B cell (primary cell): Measurements from ENCODE around the gene RBP3. TPM values are rescaled to one million over a fixed set of nuclear protein-coding genes. Genes with fewer than 3 reads are reported as not detected.

ENCODE experiments used
- ATAC-seq: fragments of 200-7000 bp; cut with Tn5 transposase; one replicate; pipeline ENCODE4 v1.10.0; 2021; ENCODE audit warnings: low read depth, mild to moderate bottlenecking, moderate number of reproducible peaks, moderate library complexity
- CTCF ChIA-PET: fragments of 350-600 bp; sonication (Branson Sonifier 250); formaldehyde crosslinking; loops from one replicate; lab custom pipeline; 2021; ENCODE audit warnings: antibody characterized with exemption, inconsistent platforms; lab: Charles Lee
- POLR2A ChIA-PET: fragments of 350-600 bp; sonication (Branson Sonifier 250); formaldehyde crosslinking; loops from one replicate; lab custom pipeline; 2021; ENCODE audit warnings: antibody characterized with exemption; lab: Charles Lee
- DNase-seq: peaks from one replicate; pipeline ENCODE4 v3.0.0; 2013
- H2AFZ ChIP-seq: 2 replicates; pipeline ENCODE4 v1.6.1; 2012; ENCODE audit warnings: mild to moderate bottlenecking, low read depth, low read length; ENCODE audit not compliant: insufficient read depth, poor library complexity, severe bottlenecking
- H3K27ac ChIP-seq, 2 donors: 1 replicate in 1 of 2; 2 replicates in 1 of 2; pipeline ENCODE4 v1.5.1; 2012 to 2013; ENCODE audit warnings: low read length in 2 of 2, mild to moderate bottlenecking in 2 of 2, moderate library complexity in 1 of 2
- H3K27me3 ChIP-seq, 4 experiments: fragments of 200-600 bp in 1 of 4; sonication (generic) in 1 of 4; replicated peaks in 1 of 4; 1 replicate in 2 of 4; 2 replicates in 2 of 4; pipeline versions ENCODE4 v1.6.1 to v1.7.0; 2013 to 2016; ENCODE audit warnings: low read length in 3 of 4, mild to moderate bottlenecking in 2 of 4, mixed read lengths in 1 of 4, moderate library complexity in 1 of 4; ENCODE audit not compliant: insufficient read depth in 4 of 4, control insufficient read depth in 3 of 4; ENCODE audit errors: control extremely low read depth in 1 of 4
- H3K36me3 ChIP-seq, 2 experiments: replicated peaks in 1 of 2; 1 replicate in 1 of 2; 2 replicates in 1 of 2; pipeline versions ENCODE4 v1.6.1 to v1.7.1; 2013; ENCODE audit warnings: low read length in 1 of 2; ENCODE audit not compliant: insufficient read depth in 2 of 2, control insufficient read depth in 1 of 2; ENCODE audit errors: control extremely low read depth in 1 of 2, extremely low read depth in 1 of 2
- H3K4me1 ChIP-seq, 2 donors: fragments of 200-600 bp in 1 of 2; sonication (generic) in 1 of 2; 1 replicate in 1 of 2; 2 replicates in 1 of 2; pipeline versions ENCODE4 v1.5.1 to v1.6.1; 2013 to 2017; ENCODE audit warnings: low read length in 2 of 2; ENCODE audit not compliant: control insufficient read depth in 2 of 2, insufficient read depth in 2 of 2
- H3K4me2 ChIP-seq: replicated peaks from 2 replicates; pipeline ENCODE3; 2012; ENCODE audit warnings: mild to moderate bottlenecking, low read depth, low read length; ENCODE audit not compliant: poor library complexity, severe bottlenecking
- H3K4me3 ChIP-seq, 5 experiments: fragments of 200-600 bp in 1 of 5; sonication (generic) in 1 of 5; 1 replicate in 3 of 5; 2 replicates in 2 of 5; pipeline versions ENCODE4 v1.5.1 to v1.7.0; 2011 to 2016; ENCODE audit warnings: low read length in 4 of 5, mild to moderate bottlenecking in 4 of 5, low read depth in 2 of 5, control low read depth in 1 of 5, moderate library complexity in 1 of 5; ENCODE audit not compliant: insufficient read depth in 1 of 5; ENCODE audit errors: control extremely low read depth in 1 of 5, extremely low read depth in 1 of 5
- H3K79me2 ChIP-seq: fragments of 200-600 bp; sonication (generic); one replicate; pipeline ENCODE4 v1.6.0; 2016; ENCODE audit warnings: low read length; ENCODE audit not compliant: control insufficient read depth, insufficient read depth
- H3K9ac ChIP-seq: fragments of 200-600 bp; sonication (generic); 2 replicates; pipeline ENCODE4 v1.6.1; 2017; ENCODE audit warnings: mild to moderate bottlenecking, low read length, moderate library complexity
- H3K9me3 ChIP-seq, 3 donors: one replicate each; pipeline versions ENCODE4 v1.6.1 to v1.7.1; 2013; ENCODE audit warnings: low read length in 2 of 3; ENCODE audit not compliant: control insufficient read depth in 2 of 3, insufficient read depth in 1 of 3; ENCODE audit errors: control extremely low read depth in 1 of 3
- H4K20me1 ChIP-seq: 2 replicates; pipeline ENCODE4 v1.6.0; 2012; ENCODE audit warnings: mild to moderate bottlenecking, low read length; ENCODE audit not compliant: insufficient read depth, control insufficient read depth, poor library complexity, severe bottlenecking
- H3K27ac Mint-ChIP-seq: one replicate; pipeline ENCODE4 v1.8.0; 2021; ENCODE audit warnings: mixed read lengths
- H3K27me3 Mint-ChIP-seq: one replicate; pipeline ENCODE4 v1.8.0; 2021; ENCODE audit warnings: mixed read lengths
- H3K4me1 Mint-ChIP-seq: one replicate; pipeline ENCODE4 v1.8.0; 2021; ENCODE audit warnings: mixed read lengths
- H3K4me3 Mint-ChIP-seq: one replicate; pipeline ENCODE4 v1.8.0; 2021; ENCODE audit warnings: mixed read lengths
- H3K9me3 Mint-ChIP-seq: one replicate; pipeline ENCODE4 v1.8.0; 2022; ENCODE audit warnings: mixed read lengths; ENCODE audit not compliant: insufficient read depth
- EZH2 ChIP-seq: IDR thresholded peaks from 2 replicates; pipeline ENCODE4 v1.6.1; 2012; ENCODE audit warnings: borderline replicate concordance, low read depth, mild to moderate bottlenecking, moderate library complexity, low read length; ENCODE audit not compliant: insufficient read depth, poor library complexity, severe bottlenecking
- WGBS: methylation state at CpG from one replicate; pipeline ENCODE4 v1.1.5; 2013; ENCODE audit warnings: missing lambda C conversion rate; ENCODE audit not compliant: insufficient coverage; 5-methylcytosine and 5-hydroxymethylcytosine counted together
- intact Hi-C: fragments of 100-400 bp; cut with micrococcal nuclease; formaldehyde crosslinking; loops from one replicate; pipeline ENCODE4 v1.10.0; 2022
- polyA plus RNA-seq: library from polyadenylated mRNA; depleted of rRNA; stranded (reverse); fragments of >200 nt; gene quantifications from 2 replicates; pipeline ENCODE4 v1.2.3, GENCODE V29; 2012
- total RNA-seq, 2 donors: library from RNA; stranded (reverse); fragments of 120-200 nt in 1 of 2; gene quantifications; 1 replicate in 1 of 2; 2 replicates in 1 of 2; pipeline versions ENCODE4 v1.2.3 to v1.2.4, GENCODE V29; 2013 to 2022
- TF ChIP-seq, protein P1 (sequence below): fragments of 200-600 bp; IDR thresholded peaks from one replicate; pipeline ENCODE4 v1.8.0; 2022; ENCODE audit warnings: antibody characterized with exemption, mild to moderate bottlenecking

The RBP3 gene
- total and polyA plus RNA-seq, 2 donors (not counting 1 experiment from before 2014, with no cell fraction given) = not detected

DNA sequence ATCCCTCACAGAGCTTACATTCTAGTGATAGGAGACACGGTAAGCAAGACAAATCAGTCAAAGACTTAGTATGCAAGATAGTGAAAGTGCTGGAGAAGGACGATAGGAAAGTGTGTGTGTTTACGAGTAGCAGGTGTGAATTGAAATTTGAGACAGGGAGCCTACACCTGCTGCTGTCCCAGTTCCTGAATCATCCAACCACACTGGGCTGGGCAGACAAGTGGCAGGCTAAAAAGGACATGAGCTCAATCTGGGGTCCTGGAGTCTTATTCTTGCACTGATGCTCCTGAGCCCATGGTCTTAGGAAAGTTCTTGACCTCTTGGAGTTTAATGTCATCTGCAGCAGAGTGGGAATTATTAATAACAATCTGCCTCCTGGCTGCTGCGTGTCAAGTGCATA is 16.2 kb downstream of the RBP3 start:
- H3K4me1 Mint-ChIP-seq = no peaks in the 10 kb centered on the region
- Histone ChIP-seq H3K27me3 (no peaks in the 10 kb centered on the region), H3K4me1 (no peaks in the 10 kb centered on the region), H3K36me3 (no peaks in the 10 kb centered on the region), H3K9me3 (no peaks in the 10 kb centered on the region), H3K79me2 (no peaks in the 10 kb centered on the region), H3K9ac (no peak overlapping the region), H3K4me3 (no peak overlapping the region), H2AFZ (no peak overlapping the region), H4K20me1 (no peaks in the 10 kb centered on the region), H3K4me2 (no peak overlapping the region), H3K27ac (no peak overlapping the region)
- H3K27me3 Mint-ChIP-seq = no peaks in the 10 kb centered on the region
- WGBS = 79% methylated on average over 3 of the region's 4 CpGs
- DNase-seq = no peak
- ChIA-PET CTCF (no interaction called here), POLR2A (no interaction called here)
- H3K27ac Mint-ChIP-seq = no peak overlapping the region
- ATAC-seq = no peak
- H3K4me3 Mint-ChIP-seq = no peak overlapping the region
- intact Hi-C loops = no loop called here
- no peak for TF ChIP-seq EZH2
- TF ChIP-seq, protein P1, sequence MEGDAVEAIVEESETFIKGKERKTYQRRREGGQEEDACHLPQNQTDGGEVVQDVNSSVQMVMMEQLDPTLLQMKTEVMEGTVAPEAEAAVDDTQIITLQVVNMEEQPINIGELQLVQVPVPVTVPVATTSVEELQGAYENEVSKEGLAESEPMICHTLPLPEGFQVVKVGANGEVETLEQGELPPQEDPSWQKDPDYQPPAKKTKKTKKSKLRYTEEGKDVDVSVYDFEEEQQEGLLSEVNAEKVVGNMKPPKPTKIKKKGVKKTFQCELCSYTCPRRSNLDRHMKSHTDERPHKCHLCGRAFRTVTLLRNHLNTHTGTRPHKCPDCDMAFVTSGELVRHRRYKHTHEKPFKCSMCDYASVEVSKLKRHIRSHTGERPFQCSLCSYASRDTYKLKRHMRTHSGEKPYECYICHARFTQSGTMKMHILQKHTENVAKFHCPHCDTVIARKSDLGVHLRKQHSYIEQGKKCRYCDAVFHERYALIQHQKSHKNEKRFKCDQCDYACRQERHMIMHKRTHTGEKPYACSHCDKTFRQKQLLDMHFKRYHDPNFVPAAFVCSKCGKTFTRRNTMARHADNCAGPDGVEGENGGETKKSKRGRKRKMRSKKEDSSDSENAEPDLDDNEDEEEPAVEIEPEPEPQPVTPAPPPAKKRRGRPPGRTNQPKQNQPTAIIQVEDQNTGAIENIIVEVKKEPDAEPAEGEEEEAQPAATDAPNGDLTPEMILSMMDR = no peak
- H3K9me3 Mint-ChIP-seq = no peaks in the 10 kb centered on the region

DNA sequence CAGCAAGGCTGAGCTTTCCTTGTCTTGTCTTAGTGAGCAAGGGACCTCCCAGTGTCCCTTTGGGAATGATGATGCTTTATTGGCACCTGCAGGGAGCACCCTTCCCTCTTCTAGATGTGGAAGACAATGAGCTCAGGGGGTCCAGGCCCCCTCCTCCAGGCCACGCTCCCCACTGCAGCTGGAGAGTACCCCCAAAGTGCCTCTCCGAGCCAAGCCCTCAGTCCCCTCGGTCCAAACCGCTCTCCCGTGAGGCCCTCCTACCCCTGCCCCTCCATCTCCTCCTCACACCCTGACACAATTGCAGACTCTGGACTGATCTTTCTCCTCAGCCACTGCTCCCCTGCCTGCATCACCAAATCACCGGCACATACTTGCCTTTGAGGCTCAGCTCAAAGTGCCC is 16.7 kb downstream of the RBP3 start:
- TF ChIP-seq, protein P1 = no peak
- TF ChIP-seq EZH2 = no peak
- Histone ChIP-seq H3K79me2 (no peaks in the 10 kb centered on the region), H4K20me1 (no peaks in the 10 kb centered on the region), H3K9ac (no peak overlapping the region), H3K36me3 (no peaks in the 10 kb centered on the region), H3K4me3 (no peak overlapping the region), H2AFZ (no peak overlapping the region), H3K27ac (no peak overlapping the region), H3K9me3 (no peaks in the 10 kb centered on the region), H3K4me1 (no peaks in the 10 kb centered on the region), H3K4me2 (no peak overlapping the region), H3K27me3 (no peaks in the 10 kb centered on the region)
- no peak for ATAC-seq
- no peak overlapping the region for H3K27ac Mint-ChIP-seq
- ChIA-PET POLR2A (no interaction called here), CTCF (no interaction called here)
- intact Hi-C loops = no loop called here
- H3K4me1 Mint-ChIP-seq = no peaks in the 10 kb centered on the region
- H3K9me3 Mint-ChIP-seq = no peaks in the 10 kb centered on the region
- H3K27me3 Mint-ChIP-seq = no peaks in the 10 kb centered on the region
- no peak for DNase-seq
- no peak overlapping the region for H3K4me3 Mint-ChIP-seq
- WGBS = 98% methylated on average over 6 of the region's 6 CpGs
